Parietal lobe (tissue), 1 donor: ENCODE measurements around the gene BTBD8. TPM values are rescaled to one million over a fixed set of nuclear protein-coding genes. Genes with fewer than 3 reads are reported as not detected.

Source experiments
- total RNA-seq: library from RNA; depleted of rRNA; stranded (reverse); fragments of >200 nt; gene quantifications from one replicate; pipeline ENCODE4 v1.2.3, GENCODE V29; 2014

Gene BTBD8
- total RNA-seq, result 68.9 TPM

GRCh38 chr1:92080128-92080985 is at the start of gene BTBD8:
Gene BTBD8 (plus strand): TSS chr1:92080345. CDS start chr1:92080572, 227 bp downstream.

GRCh38 chr1:92075311-92075710 is 4.8 kb upstream of the BTBD8 start, which contains the start of gene SETSIP:
Gene SETSIP (minus strand): TSS chr1:92075411. CDS start chr1:92075411, 0 bp downstream.

GRCh38 chr1:92217721-92218120 is 137.6 kb downstream of the BTBD8 start, which contains the start of gene C1orf146:
Gene C1orf146 (plus strand): TSS chr1:92217915. CDS start chr1:92231421, 13,506 bp downstream.

Other genes starting within 250 kb of the BTBD8 start
- gene TGFBR3, start 194.2 kb upstream of the BTBD8 start, total RNA-seq, result 1.6 TPM
- not detected for gene BRDT, start 130.9 kb upstream of the BTBD8 start, total RNA-seq
- gene EPHX4, start 50.4 kb upstream of the BTBD8 start, total RNA-seq, result 4.1 TPM
- gene SETSIP, start 4.9 kb upstream of the BTBD8 start, total RNA-seq, result not detected
- gene C1orf146, start 137.6 kb downstream of the BTBD8 start, total RNA-seq, result not detected
- 32.6 TPM for gene GLMN, start 218.6 kb downstream of the BTBD8 start, total RNA-seq
- 28.5 TPM for gene RPAP2, start 218.7 kb downstream of the BTBD8 start, total RNA-seq